Stimulated activated CD8-positive, alpha-beta memory T cell treated with anti-CD3 and anti-CD28 coated beads, Interleukin-12 subunit alpha, Interleukin-12 subunit beta, amount 100 ng/mL, for 4 hours (primary cell): ENCODE results near the gene MAGED2.
"Not testable (repeated sequence)": the region's sequence is repeated elsewhere in the genome, so short reads cannot be mapped to it uniquely, and the experiment has no call there.

Experiments used
- DNase-seq: peaks from one replicate; pipeline ENCODE4 v3.0.0-alpha.2; 2020; ENCODE audit warnings: low read depth

MAGED2 gene

DNA sequence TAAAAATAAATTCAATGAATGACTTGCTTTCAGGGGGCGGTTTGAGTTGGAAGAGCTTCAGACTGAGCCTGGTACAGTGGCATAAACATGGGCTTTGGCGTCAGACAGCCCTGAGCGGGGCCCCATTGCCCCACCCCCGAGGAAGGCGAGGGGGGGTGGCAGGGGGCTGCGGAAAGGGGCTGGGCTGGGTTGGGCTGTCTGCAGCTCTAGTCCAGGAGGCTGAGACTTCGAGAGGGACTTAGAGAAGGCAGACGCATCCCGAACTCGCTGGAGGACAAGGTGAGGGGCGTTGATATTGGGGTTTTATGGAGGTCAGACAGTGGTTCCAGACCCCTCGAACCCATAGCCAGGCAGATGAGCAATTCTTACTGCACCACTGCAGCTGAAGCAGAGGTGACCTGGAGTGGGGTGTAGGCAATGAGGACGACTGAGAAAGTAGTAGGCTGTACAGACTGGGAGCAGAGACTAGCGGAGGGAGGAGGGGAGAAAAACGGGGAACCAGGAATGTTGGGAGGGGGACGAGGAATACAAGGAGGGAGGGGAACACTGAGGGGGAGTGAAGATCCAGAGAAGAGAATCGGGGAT, at the start of gene MAGED2:
Gene MAGED2, plus strand, starts transcription at position 222 of the 585 bp plus-strand sequence. CDS start 1,587 bp downstream, outside the sequence.
- DNase-seq = peak; percentile 28

GRCh38 chrX:54758114-54759055, 49.2 kb upstream of the MAGED2 start:
- DNase-seq = no peak

DNA sequence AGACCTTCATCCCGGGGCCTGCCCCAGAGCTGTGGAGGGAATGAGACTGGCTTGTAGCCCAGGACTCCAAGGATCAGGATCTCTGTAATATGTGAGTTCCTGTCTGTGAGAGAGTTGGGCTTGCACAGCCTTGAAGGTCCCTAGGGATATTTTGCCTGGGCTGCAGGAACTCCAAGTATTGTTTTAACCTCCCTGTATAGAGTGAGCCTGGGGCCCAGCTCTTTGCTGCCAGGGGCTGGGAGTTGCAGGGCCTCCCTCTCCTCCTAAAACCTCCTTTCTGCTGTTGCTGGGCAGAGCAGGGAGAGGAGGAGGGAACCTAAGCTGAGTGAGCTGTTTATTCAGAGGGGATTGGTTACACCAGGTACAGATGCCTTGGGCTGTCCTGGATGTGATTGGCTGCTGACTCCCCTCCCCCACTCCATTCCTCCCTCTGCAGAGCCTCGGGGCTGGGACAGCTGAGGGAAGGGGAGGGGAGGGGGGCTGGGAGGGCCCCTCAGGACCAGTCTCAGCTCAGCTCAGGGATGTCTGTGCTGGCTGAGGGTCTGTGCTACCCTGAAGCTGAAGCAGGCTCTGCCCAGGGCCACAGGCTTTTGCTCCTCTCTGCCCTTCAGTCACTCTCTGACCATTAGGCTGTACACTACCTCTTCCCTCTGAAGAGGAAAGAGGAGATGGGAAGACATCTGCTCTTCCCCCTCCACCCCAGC, 33.0 kb upstream of the MAGED2 start:
- DNase-seq = not testable (repeated sequence)

GRCh38 chrX:54776061-54776460, 31.5 kb upstream of the MAGED2 start:
- DNase-seq = no peak

DNA sequence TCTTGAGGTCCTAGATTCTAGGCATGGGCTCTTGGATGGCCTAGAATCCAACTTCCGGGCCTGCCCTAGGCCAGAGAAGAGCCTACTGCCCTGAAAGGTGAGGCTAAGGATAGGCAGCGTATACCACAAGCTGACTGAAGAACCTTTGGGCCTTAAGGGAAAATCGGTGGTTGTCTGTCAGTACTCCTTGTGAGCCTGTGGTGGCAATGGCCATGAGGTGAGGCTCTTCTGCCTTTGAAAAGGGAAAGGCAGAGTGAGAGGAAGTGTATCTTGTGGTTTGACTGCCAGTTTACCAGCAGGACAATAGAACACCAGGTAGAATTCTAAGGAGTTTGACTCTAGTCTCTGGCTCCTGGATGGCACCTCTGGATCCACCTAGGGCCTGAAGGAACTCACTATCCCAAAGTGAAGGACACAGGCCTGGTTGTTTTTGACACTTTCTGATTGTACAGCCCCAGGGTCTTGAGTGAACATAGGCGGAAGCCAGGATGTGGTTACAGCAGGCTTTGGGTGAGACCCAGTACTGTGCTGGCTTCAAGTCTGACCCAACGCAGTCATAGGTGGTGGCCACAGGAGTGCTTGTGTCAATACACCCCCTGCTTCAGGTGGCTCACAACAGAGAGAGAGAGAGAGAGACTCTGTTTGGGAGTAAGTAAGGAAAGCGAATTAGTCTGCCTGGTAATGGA, 30.4 kb upstream of the MAGED2 start:
- no peak for DNase-seq

DNA sequence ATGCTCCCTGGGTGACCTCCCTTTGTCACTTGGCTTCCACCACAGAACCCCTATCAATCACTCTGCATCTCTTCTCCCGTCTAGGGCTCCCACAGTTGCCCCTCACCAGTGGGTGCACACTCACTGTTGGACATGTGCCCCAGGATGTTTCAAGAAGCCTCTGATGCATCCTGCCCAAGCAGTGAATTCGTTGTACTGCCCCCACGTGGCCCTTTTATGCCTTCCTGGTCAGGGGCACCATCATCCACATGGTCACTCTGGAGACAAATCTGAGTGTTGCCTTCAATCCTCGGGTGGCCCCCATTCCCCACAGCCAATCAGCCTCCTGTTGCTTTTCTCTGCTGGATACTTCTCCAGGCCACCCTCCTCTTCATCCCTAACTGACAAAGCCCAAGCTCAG, 21.6 kb upstream of the MAGED2 start:
- no peak for DNase-seq

- no peak for DNase-seq
Observed at GRCh38 chrX:54786967-54787366, 20.6 kb upstream of the MAGED2 start.

DNA sequence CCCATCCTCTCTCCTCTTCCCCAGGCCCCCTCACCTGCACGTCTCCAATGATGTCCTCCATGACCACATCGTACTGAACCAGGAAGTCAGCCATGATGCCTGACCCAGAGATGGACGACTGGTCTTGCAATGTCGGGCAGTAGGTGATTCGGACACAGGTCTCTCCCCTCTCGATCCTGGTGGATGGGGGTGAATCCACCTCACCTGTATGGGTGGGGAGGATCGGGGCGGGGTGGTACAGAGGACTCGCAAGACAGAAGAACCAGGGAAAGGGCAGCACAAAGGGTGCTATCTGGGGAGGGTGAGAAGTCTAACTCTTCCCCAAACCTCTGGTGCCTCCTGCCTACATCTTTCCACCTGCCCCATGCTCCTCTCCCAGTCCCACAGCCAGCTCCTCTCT, 19.1 kb upstream of the MAGED2 start:
- no peak for DNase-seq

- DNase-seq = not testable (repeated sequence)
Observed at GRCh38 chrX:54789405-54789804, 18.1 kb upstream of the MAGED2 start.

DNA sequence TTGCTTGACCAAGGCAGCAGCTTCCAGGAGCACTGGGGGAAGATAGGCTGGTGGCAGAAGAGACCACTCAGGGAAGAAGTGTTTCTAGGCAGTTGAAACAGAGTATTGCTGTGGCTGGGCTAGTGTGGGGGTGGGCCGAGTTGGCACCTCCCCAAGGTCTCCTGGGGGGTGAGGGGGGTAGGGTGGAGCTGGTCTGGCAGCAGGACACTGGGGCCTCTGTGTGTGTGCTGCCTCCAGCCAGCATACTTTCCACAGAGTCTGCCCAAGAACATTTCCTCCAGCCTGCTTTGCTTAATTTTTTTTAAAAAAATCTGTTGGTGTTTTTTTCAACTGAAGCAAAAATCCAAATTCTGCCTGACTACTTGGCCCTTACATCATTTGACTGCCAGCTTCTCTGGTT, 13.5 kb upstream of the MAGED2 start:
- DNase-seq = no peak

GRCh38 chrX:54794795-54795194, 12.8 kb upstream of the MAGED2 start:
- DNase-seq = no peak

GRCh38 chrX:54798137-54798536, 9.4 kb upstream of the MAGED2 start, which contains the start of gene ITIH6:
Gene ITIH6 (minus strand): TSS chrX:54798255. CDS start chrX:54798210, 45 bp downstream.
- no peak for DNase-seq

DNA sequence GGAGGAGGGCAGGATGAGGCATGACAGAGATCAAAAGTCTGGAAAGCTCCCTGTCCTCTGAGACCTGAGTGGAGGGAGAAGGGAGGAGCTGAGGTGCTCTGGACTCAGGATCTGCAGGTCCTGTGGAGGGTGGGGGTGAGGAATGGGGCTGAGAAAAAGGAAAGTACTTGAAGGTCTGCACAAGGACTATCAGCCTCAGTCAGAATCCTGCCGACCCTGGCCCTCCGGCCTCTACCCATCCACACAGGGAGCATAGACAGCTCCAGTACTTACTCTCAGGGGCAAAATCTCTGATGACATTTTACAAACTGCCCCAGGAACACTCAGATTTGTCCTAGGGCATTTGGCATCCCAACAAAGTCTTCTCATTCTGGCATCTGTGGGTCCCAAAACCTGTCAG, 8.5 kb upstream of the MAGED2 start:
- no peak for DNase-seq

- DNase-seq = peak; percentile 20
Observed at GRCh38 chrX:54808109-54808604, 612 bp downstream of the MAGED2 start.

DNA sequence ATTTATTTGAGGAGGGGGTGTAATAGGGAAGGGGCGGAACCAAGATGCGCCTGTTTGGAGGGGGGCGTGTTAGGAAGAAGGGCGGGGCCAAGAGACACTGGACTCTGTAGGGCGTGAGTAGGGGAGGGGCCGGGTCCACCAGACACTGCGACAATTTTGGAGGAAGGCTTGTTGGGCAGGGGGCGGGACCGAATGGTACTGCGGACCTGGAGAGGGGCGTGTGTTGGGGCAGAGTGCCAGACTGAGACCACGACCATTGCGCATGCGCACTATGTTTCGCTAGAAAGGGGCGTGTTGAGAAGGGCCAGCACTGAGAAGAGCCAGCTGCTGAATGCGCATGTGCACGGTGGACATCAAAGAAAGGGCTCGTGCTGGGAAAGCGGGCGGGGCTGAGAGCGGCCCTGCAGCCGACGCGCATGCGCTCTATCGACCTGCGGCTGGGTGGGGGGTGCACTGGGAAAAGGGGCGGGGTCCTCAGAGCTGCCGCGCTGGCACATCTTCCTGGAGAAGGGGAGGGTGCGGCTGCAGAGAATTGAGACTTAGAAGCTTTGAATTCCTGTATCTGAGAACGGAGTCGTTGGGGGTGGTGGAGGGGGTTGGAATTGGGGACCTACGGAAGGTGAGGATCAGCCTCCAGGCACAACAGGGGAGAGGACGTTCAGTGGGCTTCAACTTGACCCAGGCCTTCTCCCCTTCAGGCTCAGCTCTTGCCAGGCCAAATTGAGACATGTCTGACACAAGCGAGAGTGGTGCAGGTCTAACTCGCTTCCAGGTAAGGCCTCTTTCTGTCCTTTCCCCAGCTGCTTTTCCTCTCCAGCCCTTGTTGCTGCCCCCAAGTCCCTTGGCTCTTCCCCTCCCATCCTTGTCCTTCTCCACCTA, 1.3 kb downstream of the MAGED2 start:
- peak; percentile 70 for DNase-seq

DNA sequence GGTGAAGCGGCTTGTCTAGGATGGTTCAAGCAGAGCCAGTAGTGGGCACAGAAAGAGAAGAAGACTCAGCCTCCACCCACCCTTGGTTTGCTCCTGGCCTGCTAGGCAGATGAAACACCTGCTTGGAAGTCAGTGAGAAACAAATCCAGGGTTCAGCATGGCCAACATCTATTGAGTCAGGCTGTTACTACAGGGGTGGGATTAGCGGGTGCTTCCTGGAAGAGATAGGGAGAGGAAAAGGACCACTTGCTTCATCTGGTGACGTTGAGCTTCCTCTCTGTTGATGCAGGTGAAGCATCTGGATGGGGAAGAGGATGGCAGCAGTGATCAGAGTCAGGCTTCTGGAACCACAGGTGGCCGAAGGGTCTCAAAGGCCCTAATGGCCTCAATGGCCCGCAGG, 3.0 kb downstream of the MAGED2 start:
- no peak for DNase-seq

DNA sequence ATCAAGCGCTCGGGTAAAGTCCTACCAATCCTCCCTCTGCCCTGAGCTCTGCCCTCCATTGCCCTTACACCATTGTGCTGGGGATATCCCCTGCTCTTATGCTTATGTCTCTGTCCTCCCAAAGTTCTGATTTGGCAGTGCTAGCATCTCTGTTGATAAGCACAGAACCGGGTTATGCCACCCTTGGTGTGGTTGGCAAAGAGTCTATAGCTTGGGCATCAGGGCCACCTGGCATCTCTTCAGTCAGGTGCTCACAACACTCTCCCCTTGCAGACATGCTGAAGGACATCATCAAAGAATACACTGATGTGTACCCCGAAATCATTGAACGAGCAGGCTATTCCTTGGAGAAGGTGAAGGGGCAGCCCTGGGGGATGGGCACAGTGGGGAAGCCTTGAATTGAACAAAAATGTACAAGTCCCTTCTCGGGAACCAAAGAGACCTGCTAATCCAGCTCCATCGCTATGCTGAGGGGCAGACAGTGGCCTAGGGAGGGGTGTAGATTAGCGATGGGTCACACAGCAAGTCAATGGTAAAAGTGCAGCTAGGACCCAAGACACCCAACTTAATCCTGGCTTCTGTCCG, 3.8 kb downstream of the MAGED2 start:
- DNase-seq = no peak

DNA sequence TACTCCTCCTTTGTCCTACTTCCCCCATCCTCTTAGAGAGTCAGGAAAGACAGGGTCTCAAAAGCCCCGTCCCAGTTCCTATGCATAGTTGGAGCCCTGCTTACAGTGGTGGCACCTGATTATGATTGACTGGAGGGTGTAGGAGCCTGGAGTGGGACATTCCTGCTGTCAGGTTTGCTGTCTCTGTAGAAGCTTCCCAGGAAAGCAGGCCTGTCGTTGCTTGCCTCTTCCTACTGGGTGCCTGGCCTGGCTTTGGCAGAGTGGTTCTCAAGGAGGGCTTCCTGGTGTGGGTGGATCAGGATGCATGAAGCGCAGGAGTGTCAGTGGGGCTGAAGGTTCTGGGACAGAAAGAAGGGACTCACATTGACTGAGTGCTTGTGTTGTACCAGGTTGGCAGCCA, 4.8 kb downstream of the MAGED2 start:
- no peak for DNase-seq

- no peak for DNase-seq
Observed at GRCh38 chrX:54817220-54817820, 9.8 kb downstream of the MAGED2 start.

DNA sequence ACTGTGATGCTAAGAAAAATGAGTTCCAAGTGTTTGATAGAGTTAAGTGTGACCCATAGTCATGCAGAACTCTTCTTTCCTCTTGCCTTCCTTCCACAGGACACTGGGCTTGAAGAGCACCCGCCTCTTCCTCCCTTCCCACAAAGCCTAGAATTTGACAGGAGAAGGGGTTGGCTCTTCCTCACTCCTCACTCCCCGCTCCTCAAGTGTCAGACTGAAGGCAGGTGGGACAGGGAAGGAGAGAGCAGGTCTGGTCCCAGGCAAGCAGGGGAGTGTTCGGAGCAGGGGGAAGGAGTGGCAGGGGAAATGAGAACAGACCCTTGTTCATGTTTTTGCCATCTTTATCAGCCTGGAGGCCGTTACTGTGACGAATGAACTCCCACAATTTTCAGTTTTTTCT, 10.7 kb downstream of the MAGED2 start:
- no peak for DNase-seq
